Activated naive CD4-positive, alpha-beta T cell treated with anti-CD3 and anti-CD28 coated beads, Interleukin-2, amount 50 U/mL, for 16 hours (primary cell): ENCODE results near the gene UGT2B11.
"Not testable (repeated sequence)": the region's sequence is repeated elsewhere in the genome, so short reads cannot be mapped to it uniquely, and the experiment has no call there.

Experiments
- DNase-seq: peaks from one replicate; pipeline ENCODE4 v3.0.0-alpha.2; 2020

UGT2B11 gene

DNA sequence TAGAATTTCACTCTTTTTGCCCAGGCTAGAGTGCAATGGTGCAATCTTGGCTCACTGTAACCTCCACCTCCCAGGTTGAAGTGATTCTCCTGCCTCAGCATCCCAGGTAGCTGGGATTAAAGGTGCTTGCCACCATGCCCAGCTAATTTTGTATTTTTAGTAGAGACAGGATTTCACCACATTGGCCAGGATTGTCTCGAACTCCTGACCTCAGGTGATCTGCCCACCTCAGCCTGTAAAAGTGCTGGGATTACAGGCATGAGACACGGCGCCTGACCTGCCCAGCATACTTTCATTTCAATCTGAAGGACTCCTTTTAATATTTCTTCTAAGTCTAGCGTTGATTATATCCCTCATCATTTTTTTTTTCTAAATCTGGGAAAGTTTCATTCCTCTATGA is 45.4 kb downstream of the UGT2B11 start:
- not testable (repeated sequence) for DNase-seq

DNA sequence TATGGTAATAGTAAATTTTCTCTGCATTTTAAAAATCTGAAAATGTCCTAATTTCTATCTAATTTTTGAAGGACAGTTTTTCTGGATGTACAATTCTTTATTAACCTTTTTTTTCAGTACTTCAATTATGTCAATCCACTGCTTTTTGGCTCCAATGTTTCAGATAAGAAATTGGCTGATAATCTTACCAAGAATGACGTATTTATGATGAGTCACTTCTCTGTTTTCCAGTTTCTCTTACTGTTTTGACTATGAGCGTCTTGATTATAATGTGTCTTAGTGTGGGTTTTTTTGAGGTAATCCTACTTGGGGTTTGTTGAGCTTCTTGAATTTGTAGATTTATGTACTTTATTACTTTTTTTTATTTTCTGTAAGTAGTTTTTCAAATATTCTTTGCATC is 47.2 kb downstream of the UGT2B11 start:
- no peak for DNase-seq

DNA sequence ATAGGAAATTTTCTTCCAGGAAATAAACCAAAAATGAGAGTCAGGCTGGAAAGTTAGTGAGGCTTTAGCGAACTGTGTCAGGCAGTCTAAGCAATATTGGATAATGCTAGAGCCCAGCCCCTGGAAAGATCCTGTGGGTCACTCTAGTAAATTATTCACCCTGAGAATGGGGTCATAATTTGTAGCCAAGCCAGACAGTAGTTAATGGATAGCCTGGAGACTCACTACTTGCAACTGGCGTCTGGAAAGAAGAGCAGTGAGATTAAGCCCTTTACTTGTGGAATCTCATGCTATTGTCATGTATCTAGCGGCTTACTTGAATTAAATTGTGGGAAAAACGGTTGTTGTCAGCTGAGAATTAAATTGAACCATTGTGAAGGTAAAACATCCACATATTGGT is 48.2 kb downstream of the UGT2B11 start:
- not testable (repeated sequence) for DNase-seq

DNA sequence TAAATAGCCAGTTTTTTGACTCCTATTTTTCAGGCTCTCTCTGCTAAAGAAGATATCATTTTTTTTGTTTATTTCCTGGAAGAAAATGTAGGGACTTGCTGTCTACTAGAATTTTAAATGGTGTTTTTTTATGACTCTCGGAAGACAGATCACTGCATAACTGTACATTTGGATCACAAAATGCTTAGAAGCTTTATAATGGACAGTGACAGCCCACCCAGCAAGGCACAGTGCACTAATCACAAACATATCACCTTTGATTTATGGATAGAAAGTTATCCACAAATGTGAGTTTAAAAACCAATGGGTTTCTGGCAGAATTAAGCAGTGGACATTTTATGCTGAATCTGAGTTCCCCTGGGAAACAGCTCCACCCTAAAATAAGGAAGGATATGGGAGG is 48.8 kb downstream of the UGT2B11 start:
- not testable (repeated sequence) for DNase-seq

DNA sequence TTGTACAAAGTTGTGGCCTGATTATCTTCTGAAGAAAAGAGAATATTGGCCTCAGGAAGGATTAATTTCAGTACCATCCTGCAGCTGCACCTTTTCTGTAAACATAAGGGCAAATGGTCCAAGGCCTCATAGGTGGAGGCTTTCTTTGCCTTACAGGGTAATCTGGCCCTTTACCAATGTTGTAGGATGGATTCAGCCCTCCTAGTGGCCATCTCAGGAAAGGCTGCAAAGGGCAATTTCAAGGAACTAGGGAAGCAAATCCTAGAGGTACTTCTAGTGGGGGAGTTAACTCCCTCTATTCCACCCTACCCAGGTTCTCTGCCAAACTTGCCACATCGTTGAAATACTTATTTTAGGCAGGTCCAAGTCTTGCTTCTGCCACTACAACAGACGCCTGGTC is 57.6 kb downstream of the UGT2B11 start:
- DNase-seq, result no peak

DNA sequence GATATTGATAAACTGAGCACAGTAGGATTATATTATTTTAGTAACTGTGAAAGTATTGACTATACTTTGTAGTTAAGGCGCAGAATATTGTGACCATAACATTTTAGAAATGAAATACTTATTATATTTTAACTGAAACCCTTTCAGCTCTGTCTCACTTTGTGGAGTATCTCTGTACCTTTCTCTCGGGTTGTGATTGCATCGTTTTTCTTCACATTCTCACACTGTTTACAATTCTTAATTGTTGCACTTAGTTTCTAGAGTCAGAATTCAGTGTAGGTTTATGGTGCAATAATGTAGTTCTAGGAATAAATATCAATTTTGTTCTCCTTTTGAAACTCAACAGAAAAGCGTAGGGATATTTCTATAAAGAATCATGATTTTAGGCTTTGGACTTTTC is 60.5 kb downstream of the UGT2B11 start:
- no peak for DNase-seq
